Fibroblast of lung (primary cell): ENCODE measurements around the gene PNMA8B.

Source experiments
- EZH2 ChIP-seq: IDR thresholded peaks from 2 replicates; pipeline ENCODE4 v1.5.1; 2012; ENCODE audit warnings: low read length, control low read depth, mild to moderate bottlenecking; ENCODE audit errors: missing control alignments
- TF ChIP-seq, protein P1 (sequence below), 2 donors: IDR thresholded peaks in 1 of 2; conservative IDR thresholded peaks in 1 of 2; 1 replicate in 1 of 2; 2 replicates in 1 of 2; pipeline ENCODE4 v1.5.1; 2011 to 2012; ENCODE audit warnings: low read length in 2 of 2, control low read depth in 1 of 2, inconsistent platforms in 1 of 2, low read depth in 1 of 2, mild to moderate bottlenecking in 1 of 2

DNA sequence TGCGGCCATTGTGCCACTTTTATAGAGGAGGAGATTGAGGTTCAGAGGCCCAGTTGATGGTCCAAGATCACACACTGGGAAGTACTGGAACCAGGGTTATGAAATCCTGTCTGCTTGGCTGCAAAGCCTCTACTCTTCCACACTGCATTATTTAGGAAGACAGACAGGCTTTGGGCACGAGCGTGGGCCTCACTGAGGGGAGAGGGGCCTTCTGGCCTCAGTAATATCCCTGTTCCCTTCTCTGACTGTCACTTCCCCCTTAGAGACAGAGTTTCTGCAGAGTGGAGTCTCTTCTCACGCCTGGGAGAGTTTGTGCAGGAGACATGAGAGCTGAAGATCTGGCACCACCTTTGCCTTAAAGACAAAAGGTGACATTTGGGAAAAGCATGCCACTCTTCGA, 49.0 kb upstream of the PNMA8B start:
- TF ChIP-seq, protein P1, sequence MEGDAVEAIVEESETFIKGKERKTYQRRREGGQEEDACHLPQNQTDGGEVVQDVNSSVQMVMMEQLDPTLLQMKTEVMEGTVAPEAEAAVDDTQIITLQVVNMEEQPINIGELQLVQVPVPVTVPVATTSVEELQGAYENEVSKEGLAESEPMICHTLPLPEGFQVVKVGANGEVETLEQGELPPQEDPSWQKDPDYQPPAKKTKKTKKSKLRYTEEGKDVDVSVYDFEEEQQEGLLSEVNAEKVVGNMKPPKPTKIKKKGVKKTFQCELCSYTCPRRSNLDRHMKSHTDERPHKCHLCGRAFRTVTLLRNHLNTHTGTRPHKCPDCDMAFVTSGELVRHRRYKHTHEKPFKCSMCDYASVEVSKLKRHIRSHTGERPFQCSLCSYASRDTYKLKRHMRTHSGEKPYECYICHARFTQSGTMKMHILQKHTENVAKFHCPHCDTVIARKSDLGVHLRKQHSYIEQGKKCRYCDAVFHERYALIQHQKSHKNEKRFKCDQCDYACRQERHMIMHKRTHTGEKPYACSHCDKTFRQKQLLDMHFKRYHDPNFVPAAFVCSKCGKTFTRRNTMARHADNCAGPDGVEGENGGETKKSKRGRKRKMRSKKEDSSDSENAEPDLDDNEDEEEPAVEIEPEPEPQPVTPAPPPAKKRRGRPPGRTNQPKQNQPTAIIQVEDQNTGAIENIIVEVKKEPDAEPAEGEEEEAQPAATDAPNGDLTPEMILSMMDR (conservative IDR thresholded peaks at IDR 0.05 in 1 of 2, IDR thresholded peaks at IDR 0.05 in 1 of 2; ENCODE audit: low read depth in 1 of 2, low read length in 2 of 2), result no peak
- no peak for TF ChIP-seq EZH2
